Measurements from ENCODE around the gene TBC1D10A. TPM values are rescaled to one million over a fixed set of nuclear protein-coding genes. Genes with fewer than 3 reads are reported as not detected.
A peak's percentile ranks its signal among the peaks of the same experiment; 100 is the strongest.

TBC1D10A gene
- total RNA-seq, 2 donors from 2014 or later: 46.9 to 63.1 TPM

GRCh38 chr22:30244641-30245040, 82.1 kb downstream of the TBC1D10A start:
- H3K9me3 ChIP-seq (ENCODE audit: control insufficient read depth, low read length, poor library complexity, severe bottlenecking): no peaks in the 10 kb centered on the region
- Mint-ChIP-seq H3K4me1 (peaks cover 45% of the 10 kb centered on the region), H3K27ac (peak overlapping the region; percentile 43), H3K36me3 (ENCODE audit: low read depth) (peaks cover 6% of the 10 kb centered on the region), H3K27me3 (no peaks in the 10 kb centered on the region), H3K4me3 (peak overlapping the region; percentile 92)
- no peak for DNase-seq
- ATAC-seq: no peak

- DNase-seq (no peak), ATAC-seq (no peak)
- peak overlapping the region; percentile 92 for H3K4me3 Mint-ChIP-seq
- peaks cover 45% of the 10 kb centered on the region for H3K4me1 Mint-ChIP-seq
- H3K27ac Mint-ChIP-seq: peak overlapping the region; percentile 43
- H3K27me3 Mint-ChIP-seq: no peaks in the 10 kb centered on the region
- H3K9me3 ChIP-seq (ENCODE audit: control insufficient read depth, low read length, poor library complexity, severe bottlenecking): no peaks in the 10 kb centered on the region
- H3K36me3 Mint-ChIP-seq (ENCODE audit: low read depth): peaks cover 6% of the 10 kb centered on the region
These were observed 82.7 kb downstream of the TBC1D10A start for GRCh38 chr22:30244066-30244465.

- DNase-seq: no peak
- H3K27me3 Mint-ChIP-seq: no peaks in the 10 kb centered on the region
- H3K27ac Mint-ChIP-seq: no peak overlapping the region
These were observed 83.1 kb downstream of the TBC1D10A start for GRCh38 chr22:30243661-30244060.

More at GRCh38 chr22:30243661-30244060, 83.1 kb downstream of the TBC1D10A start:
- Mint-ChIP-seq H3K4me1 (peaks cover 44% of the 10 kb centered on the region), H3K36me3 (ENCODE audit: low read depth) (peaks cover 6% of the 10 kb centered on the region), H3K4me3 (peak overlapping the region; percentile 92)
- ATAC-seq: peak; percentile 48
- H3K9me3 ChIP-seq (ENCODE audit: control insufficient read depth, low read length, poor library complexity, severe bottlenecking): no peaks in the 10 kb centered on the region

Other genes with a start within 250 kb of the TBC1D10A start
- gene HORMAD2, start 246.5 kb downstream of the TBC1D10A start, total RNA-seq: not detected
- 1 to 10 TPM; 1.8 to 5.3 TPM for gene LIF, start 80.2 kb downstream of the TBC1D10A start, total RNA-seq
- 10 to 100 TPM; 29.1 to 35.2 TPM for gene OSM, start 60.1 kb downstream of the TBC1D10A start, total RNA-seq
- 10 to 100 TPM; 10.6 to 12.4 TPM for gene CASTOR1, start 37.4 kb downstream of the TBC1D10A start, total RNA-seq
- gene SF3A1, start 30.0 kb upstream of the TBC1D10A start, total RNA-seq: 100 to 1,000 TPM; 317 to 372 TPM
- 1 to 10 TPM; 6.7 to 9.4 TPM for gene CCDC157, start 30.1 kb upstream of the TBC1D10A start, total RNA-seq
- gene RNF215, start 60.5 kb upstream of the TBC1D10A start, total RNA-seq: 10 to 100 TPM in 1 of 2 donors, 1 to 10 TPM in 1; 4.9 to 12.3 TPM
- 10 to 100 TPM; 37.2 to 62.6 TPM for gene SEC14L2, start 70.1 kb upstream of the TBC1D10A start, total RNA-seq
- 10 to 100 TPM; 54.3 to 69.4 TPM for gene MTFP1, start 98.8 kb upstream of the TBC1D10A start, total RNA-seq
- not detected for gene SEC14L3, start 145.1 kb upstream of the TBC1D10A start, total RNA-seq
- not detected for gene SEC14L4, start 178.8 kb upstream of the TBC1D10A start, total RNA-seq
- gene SEC14L6, start 219.8 kb upstream of the TBC1D10A start, total RNA-seq: not detected
- gene GAL3ST1, start 247.7 kb upstream of the TBC1D10A start, total RNA-seq: not detected